ENCODE data around the gene BMP7.

BMP7 gene

DNA sequence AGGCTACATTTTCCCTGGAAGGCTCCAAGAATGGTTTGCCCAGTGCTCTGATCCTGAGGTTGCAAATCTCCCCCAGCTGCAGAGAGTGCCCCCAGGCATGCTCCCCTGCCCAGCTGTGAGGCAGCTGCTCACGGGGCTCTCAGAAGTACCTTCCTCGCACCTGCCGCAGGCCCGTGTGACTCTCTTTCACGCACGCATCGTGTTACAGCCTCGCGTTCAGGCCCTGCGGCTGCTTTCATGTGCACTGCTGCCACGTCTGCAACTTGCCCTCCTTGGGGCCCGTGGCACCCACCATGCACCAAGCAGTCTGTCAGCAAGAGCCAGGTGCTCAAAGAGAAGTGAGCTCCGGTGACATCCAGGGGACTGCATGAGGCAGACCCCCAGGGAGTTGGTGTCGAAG lies 34.6 kb upstream of the BMP7 start:
- Mint-ChIP-seq H3K27me3 (ENCODE audit: low read depth) (peaks cover 25% of the 10 kb centered on the region), H3K4me1 (no peaks in the 10 kb centered on the region), H3K27ac (no peak overlapping the region), H3K9me3 (no peaks in the 10 kb centered on the region), H3K36me3 (ENCODE audit: low read depth) (no peaks in the 10 kb centered on the region), H3K4me3 (no peak overlapping the region)
- no peak for TF ChIP-seq CTCF (IDR thresholded peaks at IDR 0.05; ENCODE audit: unreplicated experiment in 3 of 3)

GRCh38 chr20:57298457-57298856 lies 32.0 kb upstream of the BMP7 start:
- H3K4me3 Mint-ChIP-seq, result no peak overlapping the region
- no peaks in the 10 kb centered on the region for H3K9me3 Mint-ChIP-seq
- no peaks in the 10 kb centered on the region for H3K36me3 Mint-ChIP-seq (ENCODE audit: low read depth)
- peaks cover 16% of the 10 kb centered on the region for H3K27me3 Mint-ChIP-seq (ENCODE audit: low read depth)
- no peaks in the 10 kb centered on the region for H3K4me1 Mint-ChIP-seq
- no peak for TF ChIP-seq CTCF (IDR thresholded peaks at IDR 0.05; ENCODE audit: unreplicated experiment in 3 of 3)
- no peak overlapping the region for H3K27ac Mint-ChIP-seq

DNA sequence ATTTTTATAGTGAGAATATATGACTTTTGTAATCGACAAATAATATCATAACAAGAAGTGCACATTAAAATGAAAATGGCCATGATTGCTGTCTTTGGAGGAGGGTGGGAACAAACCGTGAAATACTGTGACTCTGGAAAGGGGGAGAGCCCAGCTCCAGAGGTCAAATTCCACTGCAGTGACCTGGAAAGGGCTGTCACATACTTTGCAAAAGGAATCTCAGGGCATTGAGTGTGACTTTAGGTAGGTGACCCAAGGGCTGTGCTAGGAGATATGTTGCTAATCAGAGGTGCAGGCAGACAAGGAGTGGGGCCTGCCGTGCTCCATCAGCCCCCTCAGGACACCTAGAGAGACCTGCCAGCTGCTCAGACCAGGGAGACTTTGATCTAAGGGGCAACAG lies 28.1 kb upstream of the BMP7 start:
- no peak overlapping the region for H3K4me3 Mint-ChIP-seq
- peaks cover 34% of the 10 kb centered on the region for H3K27me3 Mint-ChIP-seq (ENCODE audit: low read depth)
- peak overlapping the region in 2 of 3 experiments; percentile 30 to 89 for H3K27ac Mint-ChIP-seq
- no peak for TF ChIP-seq CTCF (IDR thresholded peaks at IDR 0.05; ENCODE audit: unreplicated experiment in 3 of 3)
- no peaks in the 10 kb centered on the region for H3K36me3 Mint-ChIP-seq (ENCODE audit: low read depth)
- no peaks in the 10 kb centered on the region for H3K9me3 Mint-ChIP-seq
- peaks cover 7% of the 10 kb centered on the region for H3K4me1 Mint-ChIP-seq

DNA sequence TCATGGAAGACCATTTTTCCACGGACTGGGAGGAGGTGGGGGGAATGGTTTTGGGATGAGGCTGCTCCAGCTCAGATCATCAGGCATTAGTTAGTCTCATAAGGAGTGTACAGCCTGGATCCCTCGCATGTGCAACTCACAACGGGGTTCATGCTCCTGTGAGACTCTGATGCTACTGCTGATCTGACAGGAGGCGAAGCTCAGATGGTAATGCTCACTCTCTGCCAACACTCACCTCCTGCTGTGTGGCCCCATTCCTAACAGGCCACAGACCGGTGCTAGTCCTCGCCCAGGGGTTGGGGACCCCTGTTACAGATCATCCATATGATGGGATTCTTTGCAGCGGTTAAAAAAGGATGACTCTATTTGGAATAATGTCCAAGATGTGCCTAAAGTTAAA lies 27.6 kb upstream of the BMP7 start:
- Mint-ChIP-seq H3K4me3 (no peak overlapping the region), H3K27ac (peak overlapping the region in 1 of 3 experiments; percentile 89), H3K27me3 (ENCODE audit: low read depth) (peaks cover 35% of the 10 kb centered on the region), H3K9me3 (no peaks in the 10 kb centered on the region), H3K36me3 (ENCODE audit: low read depth) (no peaks in the 10 kb centered on the region), H3K4me1 (peaks cover 8% of the 10 kb centered on the region)
- TF ChIP-seq CTCF (IDR thresholded peaks at IDR 0.05; ENCODE audit: unreplicated experiment in 3 of 3), result no peak

GRCh38 chr20:57292611-57293010 lies 26.2 kb upstream of the BMP7 start:
- Mint-ChIP-seq H3K4me3 (no peak overlapping the region), H3K27me3 (ENCODE audit: low read depth) (peaks cover 48% of the 10 kb centered on the region), H3K36me3 (ENCODE audit: low read depth) (no peaks in the 10 kb centered on the region), H3K4me1 (peaks cover 22% of the 10 kb centered on the region), H3K27ac (peak overlapping the region in 1 of 3 experiments; percentile 48), H3K9me3 (no peaks in the 10 kb centered on the region)
- TF ChIP-seq CTCF (IDR thresholded peaks at IDR 0.05; ENCODE audit: unreplicated experiment in 3 of 3), result no peak

- Mint-ChIP-seq H3K4me3 (no peak overlapping the region), H3K27me3 (ENCODE audit: low read depth) (peaks cover 58% of the 10 kb centered on the region), H3K4me1 (peaks cover 30% of the 10 kb centered on the region), H3K36me3 (ENCODE audit: low read depth) (no peaks in the 10 kb centered on the region), H3K9me3 (no peaks in the 10 kb centered on the region), H3K27ac (no peak overlapping the region)
- TF ChIP-seq CTCF (IDR thresholded peaks at IDR 0.05; ENCODE audit: unreplicated experiment in 3 of 3), result no peak
These were observed 25.3 kb upstream of the BMP7 start for GRCh38 chr20:57291694-57292093.
